Parietal lobe (tissue), 2 donors: ENCODE results near the gene SLC13A5. TPM values are rescaled to one million over a fixed set of nuclear protein-coding genes. Genes with fewer than 3 reads are reported as not detected.

Experiments
- small RNA-seq: library from RNA; depleted of rRNA; stranded (forward); fragments of <200 nt; gene quantifications from one replicate; pipeline ENCODE3, GENCODE V24; 2014; ENCODE audit warnings: low replicate concordance
- total RNA-seq: library from RNA; depleted of rRNA; stranded (reverse); fragments of >200 nt; gene quantifications from one replicate; pipeline ENCODE4 v1.2.3, GENCODE V29; 2014

The SLC13A5 gene
- total RNA-seq, result 0.63 TPM

DNA sequence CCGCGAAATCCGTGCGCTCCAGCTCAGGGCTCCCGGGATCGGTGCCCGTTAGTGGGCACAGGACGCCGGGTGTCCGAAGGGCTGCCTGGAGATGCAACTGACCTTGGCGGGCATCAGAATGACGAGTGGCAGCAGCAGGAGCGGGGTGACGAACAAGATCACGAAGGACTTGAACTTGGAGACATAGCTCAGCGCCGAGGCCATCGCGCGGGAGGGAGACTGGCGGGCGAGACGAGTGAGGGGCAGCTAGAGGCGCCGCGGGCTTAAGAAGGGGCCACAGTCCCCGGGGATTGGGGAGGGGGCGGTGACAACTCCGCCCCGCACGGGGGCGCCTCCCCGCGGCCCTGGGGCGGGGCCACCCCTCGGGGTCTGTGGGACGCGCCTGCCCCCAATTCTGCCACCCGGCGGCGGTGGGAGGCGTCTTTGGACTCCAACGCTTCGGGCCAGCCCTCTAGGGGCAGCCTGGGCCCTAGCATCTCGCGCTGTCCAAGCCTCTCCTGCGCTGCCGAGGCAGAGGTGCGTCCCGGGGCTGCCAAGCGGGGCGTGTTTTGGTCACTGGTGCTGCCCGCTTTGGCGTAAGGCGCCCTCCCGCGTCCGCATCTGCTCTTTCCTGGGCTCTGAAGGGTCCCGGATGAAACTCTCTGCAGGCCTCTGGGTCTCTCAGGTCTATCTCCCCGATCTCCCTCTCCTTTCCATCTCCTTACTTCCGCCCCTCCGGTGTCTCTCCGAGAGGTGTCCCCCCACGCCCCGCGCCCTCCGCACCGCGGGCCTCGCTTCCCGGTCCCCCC lies at the start of gene SLC13A5:
Gene SLC13A5, minus strand, starts transcription at position 240 of the 788 bp plus-strand sequence. Its CDS starts 36 bp downstream, at position 204.

GRCh38 chr17:6755731-6756184 lies 42.6 kb upstream of the SLC13A5 start, which contains the start of gene XAF1:
Gene XAF1, plus strand, starts transcription at chr17:6756046. Its CDS starts 33 bp downstream, at chr17:6756079.

DNA sequence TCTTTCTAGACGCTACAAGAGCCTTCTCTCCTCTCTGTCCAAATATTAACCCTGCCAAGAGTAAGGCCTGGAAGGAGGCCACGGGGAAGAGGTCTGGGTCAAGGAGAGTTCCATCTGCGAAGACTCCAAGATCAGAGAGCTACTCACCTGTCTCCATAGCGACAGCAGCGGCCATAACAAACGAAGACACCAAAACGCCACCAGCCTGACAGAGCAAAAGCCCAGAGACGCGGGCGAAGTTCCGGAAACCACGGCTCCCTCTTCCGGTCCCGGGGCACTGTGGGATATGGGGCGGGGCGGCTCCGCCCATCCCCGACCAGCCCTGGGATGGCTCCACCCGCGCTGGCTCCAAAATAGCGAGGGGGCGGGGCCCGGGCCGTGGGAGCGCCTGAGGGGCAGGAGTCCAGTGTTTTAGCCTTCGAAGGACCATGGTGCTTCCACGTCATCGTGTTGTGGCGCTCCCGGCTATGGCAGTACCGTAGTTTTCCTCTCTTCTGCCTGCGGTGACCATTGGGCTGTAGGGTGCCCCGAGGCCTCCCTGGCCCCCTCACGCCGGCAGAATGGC lies 61.7 kb downstream of the SLC13A5 start, which contains the start of the genes C17orf100 and MED31:
Gene C17orf100, plus strand, starts transcription at position 409 of the 565 bp plus-strand sequence. Its CDS starts 152 bp downstream, at position 561.
Gene MED31, minus strand, starts transcription at position 252 of the 565 bp plus-strand sequence. Its CDS starts 77 bp downstream, at position 175.

DNA sequence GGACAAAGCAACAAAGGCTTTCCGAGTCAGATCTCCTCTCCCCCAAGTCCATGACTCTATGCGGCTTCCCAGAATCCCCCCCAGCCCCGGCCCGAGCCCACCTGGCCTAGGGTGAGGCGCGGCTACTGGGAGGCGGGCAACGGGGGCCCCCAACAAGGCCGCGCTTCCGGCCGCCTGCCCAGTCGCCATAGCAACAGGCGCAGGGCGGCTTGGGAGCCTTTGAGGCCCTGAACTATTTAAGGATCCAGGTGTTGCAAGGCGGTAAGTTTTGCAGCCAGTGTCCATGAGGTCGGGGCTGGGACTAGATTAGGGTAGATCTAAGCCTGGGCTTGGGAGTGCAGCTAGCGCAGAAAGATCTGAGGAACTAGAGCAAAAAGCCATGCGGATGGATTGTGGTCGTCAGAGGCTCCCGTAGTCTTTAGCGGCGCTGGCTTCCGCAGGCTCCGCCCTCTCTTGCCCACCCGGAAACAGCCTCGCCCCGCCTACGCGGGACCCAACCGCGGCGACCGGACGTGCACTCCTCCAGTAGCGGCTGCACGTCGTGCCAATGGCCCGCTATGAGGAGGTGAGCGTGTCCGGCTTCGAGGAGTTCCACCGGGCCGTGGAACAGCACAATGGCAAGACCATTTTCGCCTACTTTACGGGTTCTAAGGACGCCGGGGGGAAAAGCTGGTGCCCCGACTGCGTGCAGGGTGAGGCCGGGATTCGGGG lies 72.5 kb downstream of the SLC13A5 start, which contains the start of the genes KIAA0753 and TXNDC17:
Gene KIAA0753, minus strand, starts transcription at position 176 of the 711 bp plus-strand sequence. CDS start 5,608 bp downstream, outside the sequence.
Gene TXNDC17, plus strand, starts transcription at position 525 of the 711 bp plus-strand sequence. Its CDS starts 23 bp downstream, at position 548.

Small RNAs within 50 kb of the gene (small RNA-seq; reads per million reads assigned to genes)
- gene AC004706.2, result not detected
- gene MIR4520-1, result not detected

Other genes with a start within 250 kb of the SLC13A5 start
- gene PITPNM3, start 156.8 kb downstream of the SLC13A5 start, total RNA-seq, result 13.8 TPM
- 62.6 TPM for gene KIAA0753, start 72.7 kb downstream of the SLC13A5 start, total RNA-seq
- gene TXNDC17, start 72.3 kb downstream of the SLC13A5 start, total RNA-seq, result 31.0 TPM
- 12.5 TPM for gene MED31, start 61.8 kb downstream of the SLC13A5 start, total RNA-seq
- gene C17orf100, start 61.6 kb downstream of the SLC13A5 start, total RNA-seq, result 5.3 TPM
- gene XAF1, start 42.7 kb upstream of the SLC13A5 start, total RNA-seq, result 3.8 TPM
- not detected for gene FBXO39, start 62.8 kb upstream of the SLC13A5 start, total RNA-seq
- 1.3 TPM for gene TEKT1, start 118.4 kb upstream of the SLC13A5 start, total RNA-seq